Pulmonary artery endothelial cell (primary cell): Measurements from ENCODE around the gene SEMA4B. TPM values are rescaled to one million over a fixed set of nuclear protein-coding genes. Genes with fewer than 3 reads are reported as not detected.

Source experiments
- DNase-seq: peaks from one replicate; pipeline ENCODE4 v3.0.0-alpha.2; 2011; ENCODE audit warnings: low read depth, low spot score
- total RNA-seq: library from RNA; depleted of rRNA; stranded (reverse); fragments of >200 nt; gene quantifications from 2 replicates; pipeline ENCODE4 v1.2.3, GENCODE V29; 2014

Gene SEMA4B
- total RNA-seq, 1 donor from 2014 or later: 15.9 TPM

DNA sequence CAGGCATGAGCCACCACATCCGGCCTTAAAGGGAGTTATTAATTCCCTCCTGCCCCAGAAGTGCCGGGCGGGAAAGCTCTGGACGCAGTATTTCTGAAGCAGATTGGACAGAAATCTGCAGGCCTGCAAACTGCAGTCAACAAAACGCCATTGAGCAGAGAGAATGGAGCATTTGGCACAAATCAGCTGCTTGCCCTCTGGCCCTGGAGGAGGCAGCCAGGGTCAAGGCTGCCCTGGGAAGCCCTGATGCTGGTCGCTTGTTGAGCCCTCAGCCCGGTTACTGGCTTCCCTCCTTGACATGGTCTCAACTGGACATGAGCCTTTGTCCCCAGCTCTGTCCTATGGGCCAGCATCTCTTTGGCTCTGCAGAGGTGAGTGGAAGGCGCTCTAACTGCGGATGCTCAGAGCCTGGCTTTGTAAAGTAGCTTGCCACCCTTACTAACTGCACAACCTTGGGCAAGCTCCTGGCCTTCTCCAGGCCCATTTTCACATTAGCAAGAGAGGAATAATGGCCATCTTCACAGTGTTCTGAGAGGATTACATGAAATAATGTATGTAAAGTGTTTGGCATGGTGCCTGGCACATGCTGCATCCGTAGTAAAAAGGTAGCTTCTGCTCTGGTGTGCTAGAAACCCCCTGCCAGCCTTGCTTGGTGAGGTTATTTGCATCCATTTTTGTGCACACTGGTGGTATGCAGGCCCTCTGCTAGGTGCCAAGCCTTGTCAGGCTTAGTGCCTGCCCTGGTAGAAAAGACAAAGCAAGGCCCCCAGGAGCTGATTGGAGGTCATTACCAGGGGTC is 4.1 kb downstream of the SEMA4B start:
- DNase-seq: no peak

GRCh38 chr15:90205886-90206285 is 4.8 kb downstream of the SEMA4B start:
- DNase-seq: no peak

DNA sequence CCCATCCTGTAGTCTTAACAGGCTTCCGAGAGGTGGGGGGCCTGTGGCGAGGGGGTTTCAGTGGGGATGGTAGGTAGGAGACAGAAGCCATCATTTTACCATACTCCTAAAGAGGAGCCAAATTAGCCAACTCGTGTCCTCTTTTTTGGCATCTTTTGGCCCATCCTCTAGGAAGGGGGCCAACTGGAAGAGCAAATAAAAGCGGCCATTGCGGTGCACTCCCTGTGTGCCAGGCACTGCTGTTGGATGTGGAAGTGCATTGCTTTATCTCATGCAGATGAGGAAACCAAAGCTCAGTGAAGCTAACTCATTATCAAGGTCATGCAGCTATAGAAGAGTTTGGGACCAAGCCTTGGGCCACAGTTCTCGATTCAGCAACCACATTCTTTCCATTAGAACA is 6.1 kb downstream of the SEMA4B start:
- DNase-seq: no peak

DNA sequence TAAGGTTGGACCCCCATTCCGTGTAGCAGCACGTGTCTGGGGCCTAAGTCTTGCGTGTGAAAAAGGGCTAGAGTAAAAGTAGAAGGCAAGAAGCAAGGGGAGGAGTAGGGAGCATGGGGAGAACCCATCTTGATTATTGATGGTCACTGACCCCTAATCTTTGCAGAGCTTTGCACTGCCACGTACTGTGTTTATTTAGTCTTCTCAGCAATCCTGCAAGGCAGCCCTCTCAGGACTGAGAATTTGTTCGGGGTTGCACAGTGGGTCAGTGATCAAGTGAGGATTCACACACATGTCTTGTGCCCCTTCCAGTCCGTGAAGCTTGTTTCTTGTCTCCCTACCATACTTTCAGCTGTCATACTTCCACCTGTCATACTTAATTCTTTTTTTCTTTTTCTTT is 7.2 kb downstream of the SEMA4B start:
- DNase-seq: no peak

GRCh38 chr15:90209591-90209990 is 8.5 kb downstream of the SEMA4B start:
- no peak for DNase-seq

DNA sequence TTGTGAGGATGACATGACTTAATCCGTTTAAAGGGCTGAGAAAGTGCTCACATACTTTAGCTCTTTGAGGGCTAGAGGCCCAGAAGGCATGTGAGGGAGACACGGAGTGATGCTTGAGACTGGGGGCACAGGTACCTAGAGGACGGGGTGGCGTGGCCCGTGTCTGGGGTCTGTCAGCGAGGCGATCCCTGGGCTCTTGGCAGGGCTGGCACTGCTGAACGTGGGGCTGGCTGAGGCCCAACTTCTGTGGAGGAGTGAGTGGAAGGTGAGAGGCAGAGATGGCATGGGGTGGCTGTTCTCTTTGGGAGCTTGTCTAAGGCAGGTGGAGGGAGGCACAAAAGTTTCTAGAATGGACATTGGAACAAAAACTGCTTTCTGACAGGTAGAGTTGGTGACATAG is 9.5 kb downstream of the SEMA4B start:
- DNase-seq: no peak

GRCh38 chr15:90211009-90211408 is 9.9 kb downstream of the SEMA4B start:
- DNase-seq: no peak

DNA sequence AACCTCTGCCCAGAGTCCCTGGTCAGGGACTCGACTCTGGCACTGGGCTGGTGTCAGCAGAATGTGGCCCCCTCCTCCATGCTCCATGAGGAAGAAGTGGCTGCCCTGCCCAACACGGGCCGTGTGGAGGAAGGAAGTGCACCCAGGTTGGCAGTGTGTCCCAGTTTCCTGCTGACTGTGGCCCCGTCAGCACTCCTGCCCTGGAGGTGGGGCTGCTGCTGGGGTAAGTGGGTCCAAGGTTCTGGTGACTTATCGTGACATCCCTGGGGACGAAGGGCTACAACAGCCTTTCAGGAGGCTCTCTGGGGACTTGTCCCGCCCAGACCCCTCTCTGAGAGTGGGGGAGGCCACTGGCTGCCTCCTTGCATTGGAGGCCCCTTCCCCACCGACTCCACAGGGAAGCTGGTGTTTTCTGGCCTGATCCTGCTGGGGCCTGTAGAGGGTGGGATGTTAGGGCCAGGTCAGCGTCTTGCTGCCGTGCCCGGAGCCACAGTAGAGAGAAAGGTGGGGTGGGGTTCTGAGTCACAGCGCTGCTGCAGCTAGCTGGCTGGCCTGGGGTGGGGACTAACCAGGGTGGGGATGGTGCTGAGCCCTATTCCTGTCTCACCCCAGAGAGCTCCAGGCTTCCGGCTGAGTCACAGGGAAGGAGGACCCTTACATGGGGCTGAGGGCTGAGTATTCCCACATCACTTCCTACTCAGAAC is 10.5 kb downstream of the SEMA4B start:
- DNase-seq: no peak

- DNase-seq: no peak
Observed at GRCh38 chr15:90212221-90213098, 11.3 kb downstream of the SEMA4B start.

DNA sequence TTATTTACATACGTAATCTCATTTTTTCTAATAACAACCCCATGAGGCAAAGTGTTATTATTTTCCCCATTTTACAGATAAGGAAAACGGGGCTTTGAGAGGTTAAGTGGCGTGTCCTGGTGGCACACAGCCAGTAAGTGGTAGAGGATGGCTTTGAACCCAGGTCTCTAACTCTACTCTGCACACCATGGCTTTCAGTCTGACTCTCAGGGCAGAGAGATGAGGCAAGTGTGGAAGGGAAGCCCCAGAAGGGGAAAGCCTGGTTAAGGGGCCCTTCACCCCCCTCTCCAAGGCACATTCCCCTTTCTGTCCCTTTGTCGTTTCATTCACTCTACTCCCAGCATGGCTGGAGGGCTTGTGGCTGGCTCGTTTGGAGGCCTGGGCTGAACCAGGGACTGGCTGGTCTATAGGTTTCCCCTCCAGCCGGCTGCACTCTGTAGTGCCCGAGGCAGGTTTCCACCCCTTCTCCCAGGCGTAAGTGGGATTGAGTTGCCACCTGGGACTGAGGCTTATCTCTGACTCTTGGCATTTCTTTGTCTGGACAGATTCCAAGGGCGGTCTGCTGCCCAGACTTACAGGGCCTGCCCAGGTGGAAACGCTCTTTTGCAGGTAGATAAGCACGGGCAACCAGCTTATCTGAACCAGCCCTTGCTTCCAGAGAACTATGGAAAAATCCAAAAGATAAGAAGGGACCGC is 12.1 kb downstream of the SEMA4B start:
- DNase-seq: no peak

- DNase-seq: no peak
Observed at GRCh38 chr15:90213818-90214204, 12.7 kb downstream of the SEMA4B start.

DNA sequence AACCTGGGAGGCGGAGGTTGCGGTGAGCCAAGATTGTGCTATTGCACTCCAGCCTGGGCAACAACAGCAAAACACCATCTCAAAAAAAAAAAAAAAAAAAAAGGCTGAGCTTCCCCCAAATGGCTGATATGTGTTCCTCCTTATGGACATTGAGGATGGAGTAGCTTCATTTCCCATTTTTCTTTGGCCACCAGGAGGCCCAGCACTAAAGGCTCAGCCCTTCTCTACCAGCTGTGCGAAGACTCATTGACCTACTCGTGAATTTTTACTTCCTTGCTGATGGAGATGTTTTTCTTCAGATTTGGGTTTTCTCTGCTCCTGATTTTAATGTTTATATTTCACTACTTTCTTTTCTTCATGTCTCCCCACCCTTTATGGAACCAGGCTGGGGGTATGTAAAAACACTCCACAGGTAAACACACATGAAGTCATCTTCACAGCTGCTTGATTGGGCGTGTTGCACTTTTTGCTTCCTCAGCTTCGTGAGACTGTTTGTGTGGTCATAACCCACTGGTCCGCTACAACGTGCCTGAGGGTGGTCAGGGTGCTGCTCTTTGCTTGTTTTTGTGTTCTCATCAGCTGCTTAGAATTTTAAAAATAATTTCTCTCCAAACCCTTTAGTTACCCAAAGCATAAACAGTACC is 13.5 kb downstream of the SEMA4B start:
- no peak for DNase-seq

DNA sequence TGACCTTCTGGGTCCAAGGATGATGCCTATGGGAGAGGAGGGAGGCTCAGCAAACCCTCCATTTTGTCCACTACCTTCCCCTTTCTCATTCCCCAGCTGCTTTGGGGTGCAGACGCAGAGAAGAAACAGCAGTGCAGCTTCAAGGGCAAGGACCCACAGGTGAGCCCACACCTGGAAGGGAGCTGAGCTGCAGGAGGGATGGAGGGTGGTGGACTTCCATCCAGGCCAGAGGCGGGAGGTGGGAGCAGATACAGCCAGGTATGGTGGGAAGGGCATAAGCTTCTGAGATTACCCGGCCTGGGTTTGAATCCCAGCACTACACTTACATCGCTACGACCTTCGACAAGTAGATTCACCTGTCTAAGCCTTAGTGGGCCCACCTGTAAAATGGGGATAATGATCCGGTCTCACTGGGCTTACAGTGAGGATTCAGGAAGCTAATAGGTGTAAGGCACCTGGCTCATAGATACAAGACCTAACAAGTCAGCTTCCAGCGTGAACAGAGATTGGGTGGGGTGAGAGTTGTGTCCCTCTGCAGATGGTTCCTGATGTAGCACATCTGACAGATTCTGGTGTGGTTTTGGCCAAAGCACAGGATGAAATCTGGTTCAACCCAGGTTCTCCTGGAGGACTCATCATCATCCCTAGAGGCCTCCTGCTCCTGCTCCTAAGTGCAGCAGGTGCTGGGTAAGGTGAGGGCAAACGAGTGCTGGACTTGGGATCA is 16.7 kb downstream of the SEMA4B start:
- DNase-seq: no peak

GRCh38 chr15:90219421-90220141 is 18.5 kb downstream of the SEMA4B start:
- DNase-seq: no peak

DNA sequence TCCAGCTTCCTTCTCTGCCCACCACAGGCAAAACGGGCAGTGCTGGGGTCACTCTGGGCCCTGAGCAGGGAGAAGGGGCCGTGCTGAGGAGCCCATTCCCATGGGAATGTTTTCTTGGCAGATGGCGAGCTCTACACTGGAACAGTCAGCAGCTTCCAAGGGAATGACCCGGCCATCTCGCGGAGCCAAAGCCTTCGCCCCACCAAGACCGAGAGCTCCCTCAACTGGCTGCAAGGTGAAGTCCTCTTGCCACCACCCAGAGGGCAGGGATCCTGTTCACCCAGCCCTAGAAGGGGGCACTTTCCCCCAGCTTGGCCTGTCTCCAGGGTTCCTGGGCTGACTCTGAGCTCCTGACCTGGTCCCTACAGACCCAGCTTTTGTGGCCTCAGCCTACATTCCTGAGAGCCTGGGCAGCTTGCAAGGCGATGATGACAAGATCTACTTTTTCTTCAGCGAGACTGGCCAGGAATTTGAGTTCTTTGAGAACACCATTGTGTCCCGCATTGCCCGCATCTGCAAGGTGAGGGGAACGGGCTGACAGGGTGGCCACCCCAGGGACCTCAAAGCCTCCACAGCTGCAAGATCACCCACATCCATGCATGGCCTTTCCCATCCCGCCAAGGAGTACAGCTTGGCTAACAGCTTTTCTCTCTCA is 20.2 kb downstream of the SEMA4B start:
- DNase-seq: peak; percentile 49

- DNase-seq: no peak
Observed at GRCh38 chr15:90222547-90222946, 21.4 kb downstream of the SEMA4B start.

DNA sequence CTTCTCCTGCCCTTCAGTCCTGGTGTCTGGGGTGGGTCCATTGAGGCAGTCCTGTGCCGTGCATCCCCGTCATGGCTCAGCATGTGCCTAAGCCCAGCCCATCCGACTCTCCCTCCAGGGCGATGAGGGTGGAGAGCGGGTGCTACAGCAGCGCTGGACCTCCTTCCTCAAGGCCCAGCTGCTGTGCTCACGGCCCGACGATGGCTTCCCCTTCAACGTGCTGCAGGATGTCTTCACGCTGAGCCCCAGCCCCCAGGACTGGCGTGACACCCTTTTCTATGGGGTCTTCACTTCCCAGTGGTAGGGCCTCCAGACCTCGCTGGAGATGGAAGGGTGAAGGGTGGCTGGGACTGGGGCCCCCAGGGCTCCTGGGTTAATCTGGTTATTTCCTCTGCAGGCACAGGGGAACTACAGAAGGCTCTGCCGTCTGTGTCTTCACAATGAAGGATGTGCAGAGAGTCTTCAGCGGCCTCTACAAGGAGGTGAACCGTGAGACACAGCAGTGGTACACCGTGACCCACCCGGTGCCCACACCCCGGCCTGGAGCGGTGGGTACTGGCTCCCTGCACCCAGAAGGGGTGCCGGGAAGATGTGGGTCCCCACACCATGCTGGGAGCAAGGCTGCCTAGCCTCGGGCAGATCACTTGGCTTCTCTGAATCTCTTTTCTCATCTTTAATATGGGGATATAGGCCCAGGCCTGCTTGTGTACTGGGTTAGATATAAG is 22.5 kb downstream of the SEMA4B start:
- no peak for DNase-seq

DNA sequence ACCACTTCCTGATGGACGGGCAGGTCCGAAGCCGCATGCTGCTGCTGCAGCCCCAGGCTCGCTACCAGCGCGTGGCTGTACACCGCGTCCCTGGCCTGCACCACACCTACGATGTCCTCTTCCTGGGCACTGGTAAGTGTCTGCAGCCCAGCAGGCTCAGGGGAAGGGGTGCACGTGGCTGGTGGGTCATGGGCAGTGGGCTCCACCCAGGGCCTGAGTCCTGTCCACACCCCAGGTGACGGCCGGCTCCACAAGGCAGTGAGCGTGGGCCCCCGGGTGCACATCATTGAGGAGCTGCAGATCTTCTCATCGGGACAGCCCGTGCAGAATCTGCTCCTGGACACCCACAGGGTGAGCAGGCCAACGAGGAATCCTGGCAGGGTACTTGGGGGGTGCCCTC is 23.9 kb downstream of the SEMA4B start:
- no peak for DNase-seq
